Endodermal cell (in vitro differentiated cells): ENCODE data around the gene PDLIM5. TPM values are rescaled to one million over a fixed set of nuclear protein-coding genes. Genes with fewer than 3 reads are reported as not detected.

Experiments used
- DNase-seq: peaks from one replicate; pipeline ENCODE4 v3.0.0-alpha.2; 2017
- H3K27ac ChIP-seq: 2 replicates; pipeline ENCODE4 v1.5.1; 2013; ENCODE audit warnings: mild to moderate bottlenecking, low read depth, low read length, moderate library complexity
- H3K27me3 ChIP-seq: 2 replicates; pipeline ENCODE4 v1.6.1; 2013; ENCODE audit warnings: mild to moderate bottlenecking, low read length, moderate library complexity; ENCODE audit not compliant: insufficient read depth, control insufficient read depth, poor library complexity, severe bottlenecking
- H3K36me3 ChIP-seq: 2 replicates; pipeline ENCODE4 v1.7.0; 2013; ENCODE audit warnings: mild to moderate bottlenecking, low read length, moderate library complexity; ENCODE audit not compliant: control insufficient read depth, insufficient read depth
- H3K4me1 ChIP-seq: one replicate; pipeline ENCODE4 v1.7.0; 2013; ENCODE audit warnings: low read length; ENCODE audit not compliant: control insufficient read depth, insufficient read depth
- H3K4me3 ChIP-seq: 2 replicates; pipeline ENCODE4 v1.5.1; 2013; ENCODE audit warnings: mild to moderate bottlenecking, low read length, moderate library complexity
- H3K9ac ChIP-seq: 2 replicates; pipeline ENCODE4 v1.6.1; 2013; ENCODE audit warnings: mild to moderate bottlenecking, low read length, moderate library complexity; ENCODE audit not compliant: poor library complexity, severe bottlenecking; ENCODE audit errors: extremely low read depth
- H3K9me3 ChIP-seq: 2 replicates; pipeline ENCODE4 v1.6.1; 2013; ENCODE audit warnings: mild to moderate bottlenecking, low read length, moderate library complexity; ENCODE audit not compliant: control insufficient read depth
- H3K27ac Mint-ChIP-seq: 2 replicates; pipeline ENCODE4 v1.8.0; 2020; ENCODE audit warnings: mixed read lengths
- H3K27me3 Mint-ChIP-seq: 2 replicates; pipeline ENCODE4 v1.8.0; 2021; ENCODE audit warnings: mild to moderate bottlenecking, mixed read lengths; ENCODE audit not compliant: insufficient read depth
- H3K36me3 Mint-ChIP-seq: 2 replicates; pipeline ENCODE4 v1.8.0; 2020; ENCODE audit warnings: low read depth, mixed read lengths
- H3K4me1 Mint-ChIP-seq: 2 replicates; pipeline ENCODE4 v1.8.0; 2020; ENCODE audit warnings: mixed read lengths
- H3K4me3 Mint-ChIP-seq: 2 replicates; pipeline ENCODE4 v1.8.0; 2020; ENCODE audit warnings: mild to moderate bottlenecking, moderate library complexity, mixed read lengths
- H3K9me3 Mint-ChIP-seq: 2 replicates; pipeline ENCODE4 v1.8.0; 2020; ENCODE audit warnings: mild to moderate bottlenecking, mixed read lengths
- CTCF ChIP-seq: fragments of 200-600 bp; sonication (generic); conservative IDR thresholded peaks from 2 replicates; pipeline ENCODE4 v1.5.0; 2021; ENCODE audit warnings: antibody characterized with exemption, mild to moderate bottlenecking
- whole genome bisulfite sequencing, 2 experiments: methylation state at CpG; one replicate each; pipeline versions ENCODE4 v1.1.5 to v1.1.7; 2013; ENCODE audit warnings: missing lambda C conversion rate in 2 of 2, mixed read lengths in 1 of 2; ENCODE audit not compliant: insufficient coverage in 1 of 2, insufficient read length in 1 of 2; 5-methylcytosine and 5-hydroxymethylcytosine counted together
- total RNA-seq, 2 donors: library from RNA; stranded (reverse); fragmentation: NEBNext Ultra II Directional in 1 of 2; extraction: Animal tissue kit (Norgen Biotek cat#: 25700) in 1 of 2; gene quantifications; 2 replicates in 1 of 2; 3 replicates in 1 of 2; pipeline ENCODE4 v1.2.1, GENCODE V29; 2021

The PDLIM5 gene
- total RNA-seq, 2 donors from 2014 or later, result 91.0 to 149 TPM

GRCh38 chr4:94451051-94451694 lies 569 bp upstream of the PDLIM5 start:
- Histone ChIP-seq H3K4me1 (peaks cover 3% of the 10 kb centered on the region), H3K9ac (peak overlapping the region; percentile 38), H3K36me3 (peaks cover 13% of the 10 kb centered on the region), H3K27ac (no peak overlapping the region), H3K9me3 (no peaks in the 10 kb centered on the region), H3K4me3 (peak overlapping the region; percentile 85), H3K27me3 (no peaks in the 10 kb centered on the region)
- DNase-seq, result no peak
- Mint-ChIP-seq H3K27ac (peak overlapping the region; percentile 78), H3K4me1 (peaks cover 46% of the 10 kb centered on the region), H3K9me3 (no peaks in the 10 kb centered on the region), H3K27me3 (no peaks in the 10 kb centered on the region), H3K36me3 (peaks cover 11% of the 10 kb centered on the region), H3K4me3 (peak overlapping the region; percentile 89)
- 44 to 60% methylated on average over 11 to 16 of the region's 16 CpGs for WGBS, 2 experiments
- no peak for TF ChIP-seq CTCF

- Histone ChIP-seq H3K4me3 (peak overlapping the region; percentile 85), H3K9me3 (no peaks in the 10 kb centered on the region), H3K4me1 (peaks cover 3% of the 10 kb centered on the region), H3K27ac (no peak overlapping the region), H3K36me3 (peaks cover 27% of the 10 kb centered on the region), H3K9ac (peak overlapping the region; percentile 80), H3K27me3 (no peaks in the 10 kb centered on the region)
- H3K27me3 Mint-ChIP-seq, result no peaks in the 10 kb centered on the region
- peak overlapping the region; percentile 89 for H3K4me3 Mint-ChIP-seq
- H3K27ac Mint-ChIP-seq, result peak overlapping the region; percentile 89
- H3K36me3 Mint-ChIP-seq, result peaks cover 12% of the 10 kb centered on the region
- DNase-seq, result peak; percentile 89
- no peak for TF ChIP-seq CTCF
- H3K4me1 Mint-ChIP-seq, result peaks cover 44% of the 10 kb centered on the region
- WGBS, 2 experiments, result 1 to 2% methylated on average over 15 to 26 of the region's 26 CpGs
- H3K9me3 Mint-ChIP-seq, result no peaks in the 10 kb centered on the region
Measured at GRCh38 chr4:94452476-94453371, 982 bp downstream of the PDLIM5 start.

- Mint-ChIP-seq H3K27ac (no peak overlapping the region), H3K9me3 (no peaks in the 10 kb centered on the region), H3K4me3 (peak overlapping the region; percentile 89), H3K27me3 (no peaks in the 10 kb centered on the region), H3K36me3 (peaks cover 12% of the 10 kb centered on the region), H3K4me1 (peaks cover 42% of the 10 kb centered on the region)
- DNase-seq, result no peak
- Histone ChIP-seq H3K9me3 (no peaks in the 10 kb centered on the region), H3K27ac (no peak overlapping the region), H3K9ac (peak overlapping the region; percentile 80), H3K4me1 (peaks cover under 1% of the 10 kb centered on the region), H3K27me3 (no peaks in the 10 kb centered on the region), H3K4me3 (peak overlapping the region; percentile 85), H3K36me3 (peaks cover 31% of the 10 kb centered on the region)
- 77 to 81% methylated on average over 5 to 6 of the region's 7 CpGs for WGBS, 2 experiments
- no peak for TF ChIP-seq CTCF
Measured at GRCh38 chr4:94453391-94453963, 1.7 kb downstream of the PDLIM5 start.
